SHP77 treated with DMSO at 0.1 percent for 48 hours (cell line): Measurements from ENCODE around the gene STRN.
"Not testable (repeated sequence)": the region's sequence is repeated elsewhere in the genome, so short reads cannot be mapped to it uniquely, and the experiment has no call there.

ENCODE experiments used
- DNase-seq: peaks from one replicate; lab custom pipeline; 2025; lab: John Stamatoyannopoulos, UW

Gene STRN

DNA sequence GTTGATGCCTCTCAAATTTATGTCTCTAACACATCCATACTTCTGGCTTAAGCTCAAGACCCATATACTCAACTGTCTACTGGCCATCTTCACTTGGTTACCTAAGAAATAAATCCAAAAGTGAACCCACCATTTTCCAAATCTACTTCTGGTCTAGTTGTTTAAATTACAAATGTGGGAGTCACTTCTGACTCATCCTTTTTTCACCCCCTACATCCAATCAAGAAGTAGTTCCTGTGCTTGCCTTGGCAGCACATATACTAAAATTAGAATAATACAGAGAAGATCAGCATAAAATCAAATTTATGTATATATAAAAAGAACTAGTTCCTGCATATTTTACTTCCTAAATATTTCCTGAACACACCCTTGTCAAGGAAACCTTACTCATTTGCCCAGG, 53.6 kb downstream of the STRN start:
- no peak for DNase-seq

- DNase-seq: no peak
Measured at GRCh38 chr2:36911012-36911411, 55.3 kb downstream of the STRN start.

DNA sequence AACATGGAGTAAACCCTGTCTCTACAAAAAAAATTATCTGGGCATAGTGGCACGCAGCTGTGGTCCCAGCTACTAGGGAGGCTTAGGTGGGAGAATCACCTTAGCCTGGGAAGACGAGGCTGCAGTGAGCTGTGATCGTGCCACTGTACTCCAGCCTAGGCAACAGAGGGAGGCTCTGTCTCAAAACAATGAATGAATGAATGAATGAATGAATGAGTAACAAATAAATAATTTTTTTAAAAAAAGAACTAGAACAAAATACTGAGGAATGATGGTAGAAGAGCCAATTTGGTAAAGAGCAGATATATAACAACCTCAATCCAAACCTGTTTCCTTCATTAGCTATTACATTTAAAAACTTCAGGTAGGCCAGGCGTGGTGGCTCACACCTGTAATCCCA, 60.1 kb downstream of the STRN start:
- no peak for DNase-seq

DNA sequence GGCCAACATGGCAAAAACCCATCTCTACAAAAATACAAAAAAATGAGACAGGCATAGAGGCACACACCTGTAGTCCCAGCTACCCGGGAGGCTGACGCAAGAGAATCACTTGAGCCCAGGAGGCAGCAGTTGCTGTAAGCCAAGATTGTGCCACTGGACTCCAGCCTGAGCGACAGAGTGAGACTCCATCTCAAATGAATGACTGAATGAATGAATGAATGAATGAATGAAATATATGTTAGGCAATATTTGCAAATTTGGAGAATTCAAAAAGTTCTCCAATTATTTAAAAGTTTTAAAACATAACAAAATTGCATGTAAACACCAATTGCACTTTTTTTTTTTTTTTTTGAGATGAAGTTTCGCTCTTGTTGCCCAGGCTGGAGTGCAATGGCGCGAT, 61.7 kb downstream of the STRN start:
- DNase-seq: no peak

DNA sequence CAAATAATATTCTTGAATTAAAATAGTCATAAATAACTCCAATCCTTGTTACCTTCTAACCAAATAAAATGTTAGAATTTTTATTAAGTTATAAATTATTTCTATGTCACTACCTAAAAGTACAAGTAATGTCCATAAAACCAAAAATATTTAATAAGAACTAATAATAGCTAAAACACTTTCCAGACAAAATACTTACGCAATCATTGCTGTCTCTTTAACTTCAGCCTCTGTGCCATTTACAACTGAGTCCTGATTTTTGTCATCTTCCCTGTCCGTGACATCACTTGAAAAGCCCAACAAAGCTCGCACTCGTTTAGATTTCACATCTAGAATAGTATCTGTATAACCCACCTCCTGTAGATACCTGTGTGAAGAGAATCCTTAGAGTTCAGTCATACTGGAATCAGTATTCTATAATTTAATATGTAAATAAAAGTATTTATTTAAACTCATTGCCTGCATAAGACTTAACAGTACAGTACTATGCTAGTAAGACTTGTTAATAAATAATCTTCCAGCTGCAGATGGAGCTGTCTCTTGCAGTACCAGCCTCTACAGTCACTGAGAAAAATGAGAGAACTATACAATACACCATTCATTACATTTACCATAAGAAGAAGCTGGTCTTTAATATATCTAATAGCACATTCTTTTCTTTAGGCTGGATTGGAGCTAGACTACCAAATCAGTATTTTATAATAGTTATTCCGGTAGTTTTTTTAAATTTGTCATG, 63.8 kb downstream of the STRN start:
- no peak for DNase-seq

DNA sequence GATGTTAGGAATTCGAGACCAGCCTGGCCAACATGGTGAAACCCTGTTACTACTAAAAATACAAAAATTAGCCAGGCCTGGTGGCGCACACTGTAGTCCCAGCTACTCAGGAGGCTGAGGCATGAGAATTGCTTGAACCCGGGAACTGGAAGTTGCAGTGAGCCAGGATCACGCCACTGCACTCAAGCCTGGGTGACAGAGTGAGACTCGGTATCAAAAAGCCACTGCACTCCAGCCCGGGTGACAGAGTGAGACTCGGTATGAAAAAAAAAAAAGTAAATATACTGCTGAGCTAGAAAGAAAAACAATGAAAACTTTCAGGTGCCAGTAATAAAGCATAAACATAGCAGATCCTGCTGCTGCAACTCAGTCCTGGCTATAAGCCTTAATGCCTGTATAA, 73.5 kb downstream of the STRN start:
- no peak for DNase-seq

GRCh38 chr2:36889795-36890194, 76.5 kb downstream of the STRN start:
- no peak for DNase-seq

DNA sequence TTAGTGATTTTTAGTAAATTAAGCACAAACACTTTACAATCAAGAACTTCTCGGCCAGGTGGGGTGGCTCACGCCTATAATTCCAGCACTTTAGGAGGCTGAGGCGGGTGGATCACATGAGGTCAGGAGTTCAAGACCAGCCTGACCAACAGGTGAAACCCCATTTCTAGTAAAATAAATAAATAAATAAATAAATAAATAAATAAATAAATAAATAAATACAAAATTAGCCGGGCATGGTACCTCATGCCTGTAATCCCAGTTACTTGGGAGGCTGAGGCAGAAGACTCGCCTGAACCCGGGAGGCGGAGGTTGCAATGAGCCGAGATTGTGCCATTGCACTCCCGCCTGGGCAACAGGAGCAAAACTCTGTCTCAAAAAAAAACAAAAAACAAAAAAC, 79.2 kb downstream of the STRN start:
- not testable (repeated sequence) for DNase-seq

GRCh38 chr2:36886664-36887063, 79.7 kb downstream of the STRN start:
- no peak for DNase-seq

DNA sequence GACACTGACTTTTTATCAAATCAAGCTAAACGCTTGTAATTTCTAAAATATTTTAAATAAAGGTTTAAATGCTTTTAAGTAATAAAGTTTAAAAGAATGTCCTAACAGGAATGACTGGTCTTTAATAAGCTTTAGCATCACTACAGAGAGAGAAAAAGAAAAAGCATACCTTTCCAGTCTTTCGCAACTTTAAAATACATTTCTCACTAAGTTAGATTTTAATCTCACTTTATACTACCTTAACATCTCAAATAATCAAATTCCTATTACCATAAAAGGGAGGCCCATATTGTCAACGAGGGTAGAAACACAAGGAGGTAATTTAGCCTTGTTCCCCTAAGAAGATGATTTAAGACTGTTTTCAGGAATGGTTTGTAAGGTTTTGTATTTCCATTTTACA, 80.7 kb downstream of the STRN start:
- DNase-seq: no peak

DNA sequence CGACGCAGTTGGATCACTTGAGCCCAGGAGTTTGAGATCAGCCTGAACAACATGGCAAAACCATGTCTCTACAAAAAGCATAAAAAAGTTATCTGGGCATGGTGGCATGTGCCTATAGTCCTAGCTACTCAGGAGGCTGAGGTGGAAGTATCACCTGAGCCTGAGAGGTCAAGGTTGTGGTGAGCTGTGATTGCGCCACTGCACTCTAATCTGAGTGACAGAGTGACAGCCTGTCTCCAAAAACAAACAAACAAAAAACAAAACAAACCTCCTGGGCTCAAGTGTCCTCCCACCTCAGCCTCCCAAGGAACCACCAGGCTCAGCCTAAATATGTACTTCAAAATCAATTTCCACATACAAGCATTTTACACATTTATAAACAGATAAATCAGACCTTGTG, 83.8 kb downstream of the STRN start:
- DNase-seq: no peak

- no peak for DNase-seq
Measured at GRCh38 chr2:36881816-36882215, 84.5 kb downstream of the STRN start.

GRCh38 chr2:36878429-36878828, 87.9 kb downstream of the STRN start:
- no peak for DNase-seq

- DNase-seq: no peak
Measured at GRCh38 chr2:36871068-36871707, 95.1 kb downstream of the STRN start.

DNA sequence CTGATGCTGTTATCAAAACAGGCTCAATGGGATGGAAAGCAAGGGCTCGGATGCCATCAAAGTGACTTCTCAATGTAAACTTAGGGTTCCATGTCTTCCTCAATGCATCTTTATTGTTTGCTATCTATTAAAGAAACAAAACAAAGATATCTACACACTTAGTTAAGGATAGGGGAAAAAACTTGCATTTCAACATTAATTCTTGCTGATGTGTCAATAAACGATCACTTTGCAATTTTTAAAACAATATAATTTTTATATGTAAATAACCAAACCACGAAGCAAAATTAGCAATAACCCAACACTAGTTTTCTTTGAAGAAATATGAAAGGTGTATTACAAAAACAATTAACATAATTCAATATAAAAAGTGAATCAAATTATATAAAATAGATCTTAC, 96.7 kb downstream of the STRN start:
- DNase-seq: no peak

- no peak for DNase-seq
Measured at GRCh38 chr2:36861896-36862295, 104.4 kb downstream of the STRN start.

DNA sequence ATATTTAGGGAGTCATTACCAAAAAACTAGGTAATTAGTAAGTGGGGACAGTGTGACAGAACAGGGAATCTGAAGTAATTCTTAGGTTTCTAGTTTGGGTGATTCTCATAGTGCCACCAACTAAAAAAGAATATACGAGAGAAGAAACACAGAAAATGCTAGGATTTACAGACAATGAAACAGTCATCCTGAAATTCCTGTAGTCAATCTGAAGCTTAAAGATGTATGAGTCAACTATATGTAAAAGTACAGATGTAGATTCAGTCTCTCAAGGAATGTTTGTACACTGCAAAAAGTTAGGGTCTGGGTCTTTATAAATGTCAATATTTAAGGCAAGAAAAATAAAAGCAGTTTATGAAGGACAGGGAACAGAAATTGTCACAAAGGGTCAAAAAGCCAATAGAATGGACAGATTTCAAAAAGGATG, 107.0 kb downstream of the STRN start:
- DNase-seq: no peak

DNA sequence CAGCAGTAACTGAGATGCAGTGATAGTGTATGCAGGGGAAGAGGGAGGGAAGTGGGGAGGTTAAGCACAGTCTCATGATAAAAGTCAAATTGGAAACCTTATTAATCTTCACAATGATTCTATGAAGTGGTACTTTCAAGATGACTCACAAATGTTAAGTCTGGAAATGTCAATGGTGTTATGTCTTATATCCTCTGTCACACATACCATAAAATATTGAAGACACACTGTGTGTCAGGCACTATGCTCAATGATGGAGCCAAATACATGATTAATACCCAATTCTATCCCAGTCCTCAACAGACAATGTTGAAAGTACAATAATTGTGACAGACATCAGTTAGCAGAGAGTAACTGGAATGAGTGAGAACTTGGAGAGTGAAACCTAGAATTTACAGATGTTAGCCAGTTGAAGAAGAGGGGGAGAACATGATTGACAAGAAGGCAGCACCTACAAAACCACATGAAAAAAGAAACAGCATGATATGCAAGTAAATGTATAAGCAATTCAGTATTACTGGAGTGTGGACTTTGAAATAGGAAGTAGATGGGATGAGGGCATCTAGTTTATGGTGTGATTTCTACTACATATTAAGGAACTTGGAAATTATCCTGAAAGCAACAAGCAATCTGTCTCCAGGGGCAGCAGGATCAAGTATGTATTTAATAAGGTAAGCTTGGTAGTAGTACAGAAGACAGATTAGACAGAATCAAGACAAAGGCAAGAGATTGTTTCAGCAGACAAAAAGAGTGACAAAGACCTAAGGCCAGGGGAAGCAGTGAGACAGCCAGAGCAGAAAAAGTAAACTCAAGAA, 107.6 kb downstream of the STRN start:
- DNase-seq: no peak

DNA sequence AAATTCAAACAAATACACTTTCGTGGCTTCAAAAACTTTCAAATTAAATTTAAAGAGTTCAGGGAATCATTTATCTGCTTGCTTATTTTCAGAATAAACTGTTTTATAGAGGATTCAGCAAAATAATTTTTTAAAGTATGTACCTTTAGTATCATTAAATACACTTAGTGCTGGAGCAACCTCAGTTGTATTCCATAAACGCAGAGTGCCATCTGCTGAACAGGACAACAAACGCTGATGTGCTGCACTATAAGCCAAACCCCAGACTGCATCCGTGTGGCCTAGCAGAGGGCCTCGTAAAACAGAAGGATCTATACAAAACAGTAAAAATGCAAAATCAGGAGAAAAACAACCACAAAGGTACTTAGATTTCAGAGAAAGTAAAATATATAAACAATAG, 108.6 kb downstream of the STRN start:
- no peak for DNase-seq

DNA sequence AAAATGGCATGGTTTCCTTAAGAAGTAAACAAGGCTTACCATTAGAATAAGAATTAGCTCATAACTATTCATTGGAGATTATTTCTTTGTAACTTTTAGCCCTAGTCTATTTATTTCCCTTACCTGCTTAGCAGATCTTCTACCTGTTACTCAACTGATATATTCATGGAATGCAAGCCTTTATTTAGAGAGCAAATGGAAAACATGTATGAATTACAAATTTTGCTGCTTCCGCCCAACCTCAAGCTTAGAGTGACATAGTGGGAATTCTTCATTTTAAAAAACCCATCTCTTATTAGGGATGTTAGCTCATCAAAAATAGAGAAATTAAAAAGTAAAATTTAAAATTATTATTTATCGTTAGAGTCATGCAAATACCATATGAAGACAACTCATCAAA, 110.9 kb downstream of the STRN start:
- no peak for DNase-seq

- no peak for DNase-seq
Measured at GRCh38 chr2:36854241-36854640, 112.1 kb downstream of the STRN start.

GRCh38 chr2:36849265-36849664, 117.1 kb downstream of the STRN start:
- DNase-seq: no peak

DNA sequence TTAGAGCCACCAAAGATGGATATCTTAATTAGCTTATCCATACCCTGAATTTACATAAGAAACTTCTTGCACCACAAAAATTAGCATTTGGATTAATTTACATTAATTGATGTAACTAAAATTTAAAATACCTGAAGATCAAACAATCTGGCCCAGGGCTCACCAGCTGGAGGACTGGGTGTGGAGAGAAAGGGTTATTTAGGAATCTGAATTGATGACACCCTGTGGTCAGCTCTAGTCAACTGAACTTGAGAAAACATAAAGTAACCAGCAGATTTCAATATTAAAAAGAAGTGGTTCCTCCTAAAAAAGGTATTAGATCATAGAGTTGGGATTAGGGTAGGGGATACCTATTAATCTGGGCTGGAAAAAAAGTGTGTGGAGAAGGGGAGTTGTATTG, 122.5 kb downstream of the STRN start:
- no peak for DNase-seq
